ENCODE measurements around the gene CCR9.

DNA sequence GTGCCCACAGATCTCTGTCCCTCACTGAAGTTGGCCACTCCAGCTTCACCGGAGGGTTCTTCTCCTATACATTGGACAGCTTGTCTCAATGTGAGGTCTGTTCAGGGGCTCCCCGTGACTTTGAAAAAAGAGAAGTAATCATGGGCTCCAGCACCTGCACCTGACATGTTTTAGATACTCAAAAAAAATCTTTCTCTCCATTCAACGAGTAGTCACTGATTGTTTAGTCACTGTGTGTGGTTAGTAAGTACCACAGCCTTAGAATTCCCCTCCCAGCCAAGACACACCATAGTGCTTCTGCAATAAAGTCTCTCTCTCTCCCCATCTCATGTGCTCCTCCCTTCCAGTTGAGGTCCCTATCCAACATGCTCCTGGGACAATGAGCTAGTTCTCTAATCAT is 18.6 kb downstream of the CCR9 start:
- TF ChIP-seq CTCF (IDR thresholded peaks at IDR 0.05) = no peak
- TF ChIP-seq POLR2A (IDR thresholded peaks at IDR 0.05) = no peak

Data from testis (tissue), 2 donors.